Occipital lobe (tissue), 2 donors: ENCODE data around the gene TBC1D16. TPM values are rescaled to one million over a fixed set of nuclear protein-coding genes. Genes with fewer than 3 reads are reported as not detected.

Experiments used
- DNase-seq: peaks from one replicate; lab custom pipeline; 2025; lab: John Stamatoyannopoulos, UW
- total RNA-seq: library from RNA; depleted of rRNA; stranded (reverse); fragments of >200 nt; gene quantifications from one replicate; pipeline ENCODE4 v1.2.3, GENCODE V29; 2014

TBC1D16 gene
- total RNA-seq, 1 donor from 2014 or later = 35.4 TPM

- DNase-seq = no peak
Measured at GRCh38 chr17:80025140-80025539, 10.5 kb downstream of the TBC1D16 start.

GRCh38 chr17:80024206-80024972 lies 11.3 kb downstream of the TBC1D16 start:
- DNase-seq = no peak

GRCh38 chr17:80023481-80024205 lies 12.0 kb downstream of the TBC1D16 start:
- no peak for DNase-seq

GRCh38 chr17:80021600-80021999 lies 14.1 kb downstream of the TBC1D16 start:
- DNase-seq = no peak

GRCh38 chr17:80018917-80019651 lies 16.6 kb downstream of the TBC1D16 start:
- DNase-seq = no peak

- DNase-seq = no peak
Measured at GRCh38 chr17:80017226-80018010, 18.3 kb downstream of the TBC1D16 start.

GRCh38 chr17:80012765-80013741 lies 22.6 kb downstream of the TBC1D16 start:
- DNase-seq = no peak

- no peak for DNase-seq
Measured at GRCh38 chr17:80011989-80012555, 23.6 kb downstream of the TBC1D16 start.

- DNase-seq = no peak
Measured at GRCh38 chr17:80010283-80010858, 25.3 kb downstream of the TBC1D16 start.

GRCh38 chr17:80009391-80010282 lies 26.0 kb downstream of the TBC1D16 start:
- DNase-seq = no peak

GRCh38 chr17:80008848-80009247 lies 26.8 kb downstream of the TBC1D16 start:
- DNase-seq = no peak

- DNase-seq = peak; percentile 24
Measured at GRCh38 chr17:80008383-80008840, 27.3 kb downstream of the TBC1D16 start.

- no peak for DNase-seq
Measured at GRCh38 chr17:80007939-80008338, 27.7 kb downstream of the TBC1D16 start.

- no peak for DNase-seq
Measured at GRCh38 chr17:80006811-80007752, 28.6 kb downstream of the TBC1D16 start.

GRCh38 chr17:80006339-80006720 lies 29.3 kb downstream of the TBC1D16 start:
- no peak for DNase-seq

GRCh38 chr17:80005360-80006338 lies 30.0 kb downstream of the TBC1D16 start:
- no peak for DNase-seq
